Left ventricle myocardium inferior (tissue), 1 donor: ENCODE data around the gene WASHC4. TPM values are rescaled to one million over a fixed set of nuclear protein-coding genes. Genes with fewer than 3 reads are reported as not detected.

ENCODE experiments used
- DNase-seq: peaks from one replicate; pipeline ENCODE4 v3.0.0-alpha.2; 2020
- H3K27ac ChIP-seq: fragments of 200-600 bp; replicated peaks from 2 replicates; pipeline ENCODE4 v1.8.0; 2021
- H3K27me3 ChIP-seq: fragments of 200-600 bp; 2 replicates; pipeline ENCODE4 v1.8.0; 2021; ENCODE audit warnings: low read depth
- H3K36me3 ChIP-seq: fragments of 200-600 bp; 2 replicates; pipeline ENCODE4 v1.8.0; 2021
- H3K4me1 ChIP-seq: fragments of 200-600 bp; 2 replicates; pipeline ENCODE4 v1.8.0; 2021
- H3K4me3 ChIP-seq: fragments of 200-600 bp; 2 replicates; pipeline ENCODE4 v1.8.0; 2021; ENCODE audit warnings: mild to moderate bottlenecking, moderate library complexity
- H3K9me3 ChIP-seq: fragments of 200-600 bp; replicated peaks from 2 replicates; pipeline ENCODE4 v1.8.0; 2021
- CTCF ChIP-seq: fragments of 200-600 bp; IDR thresholded peaks from 2 replicates; pipeline ENCODE4 v1.8.0; 2021; ENCODE audit warnings: antibody characterized with exemption, mild to moderate bottlenecking, borderline replicate concordance
- intact Hi-C: fragments of 100-400 bp; cut with micrococcal nuclease; formaldehyde crosslinking; loops from one replicate; pipeline ENCODE4 v1.11.0; 2022
- total RNA-seq: library from RNA; stranded (reverse); fragmentation: NEBNext Ultra II Directional; extraction: Animal tissue kit (Norgen Biotek cat#: 25700); gene quantifications from one replicate; pipeline ENCODE4 v1.2.1, GENCODE V29; 2021
- donor health status: DM: no; HTN: yes; CAD: no; lungs with severe emphysema.

WASHC4 gene
- total RNA-seq, 1 donor from 2014 or later: 23.5 TPM

- intact Hi-C loops: no loop called here
- DNase-seq: no peak
- H3K9me3 ChIP-seq: peaks cover 24% of the 10 kb centered on the region
- H3K27ac ChIP-seq: no peak overlapping the region
- no peak overlapping the region for H3K4me3 ChIP-seq
- no peaks in the 10 kb centered on the region for H3K36me3 ChIP-seq
- H3K27me3 ChIP-seq: no peaks in the 10 kb centered on the region
- no peak for TF ChIP-seq CTCF
- no peaks in the 10 kb centered on the region for H3K4me1 ChIP-seq
These were observed 8.2 kb upstream of the WASHC4 start for GRCh38 chr12:105099356-105099755.

GRCh38 chr12:105100207-105100985, 7.1 kb upstream of the WASHC4 start:
- TF ChIP-seq CTCF: no peak
- Histone ChIP-seq H3K9me3 (peaks cover 14% of the 10 kb centered on the region), H3K4me3 (no peak overlapping the region), H3K4me1 (no peaks in the 10 kb centered on the region), H3K36me3 (no peaks in the 10 kb centered on the region), H3K27me3 (no peaks in the 10 kb centered on the region), H3K27ac (no peak overlapping the region)
- intact Hi-C loops: no loop called here
- DNase-seq: no peak

GRCh38 chr12:105100998-105101397, 6.5 kb upstream of the WASHC4 start:
- Histone ChIP-seq H3K4me1 (no peaks in the 10 kb centered on the region), H3K27me3 (no peaks in the 10 kb centered on the region), H3K4me3 (no peak overlapping the region), H3K9me3 (peaks cover 8% of the 10 kb centered on the region), H3K27ac (no peak overlapping the region), H3K36me3 (no peaks in the 10 kb centered on the region)
- no peak for TF ChIP-seq CTCF
- intact Hi-C loops: no loop called here
- DNase-seq: no peak

- Histone ChIP-seq H3K9me3 (no peaks in the 10 kb centered on the region), H3K36me3 (no peaks in the 10 kb centered on the region), H3K4me1 (peaks cover 7% of the 10 kb centered on the region), H3K4me3 (no peak overlapping the region), H3K27ac (no peak overlapping the region), H3K27me3 (no peaks in the 10 kb centered on the region)
- DNase-seq: no peak
- intact Hi-C loops: no loop called here
- no peak for TF ChIP-seq CTCF
These were observed 4.9 kb upstream of the WASHC4 start for GRCh38 chr12:105102673-105103072.

- H3K9me3 ChIP-seq: no peaks in the 10 kb centered on the region
- intact Hi-C loops: no loop called here
- H3K27me3 ChIP-seq: no peaks in the 10 kb centered on the region
- TF ChIP-seq CTCF: no peak
- no peaks in the 10 kb centered on the region for H3K36me3 ChIP-seq
- H3K4me1 ChIP-seq: peaks cover 28% of the 10 kb centered on the region
- no peak for DNase-seq
- H3K4me3 ChIP-seq: no peak overlapping the region
- no peak overlapping the region for H3K27ac ChIP-seq
These were observed 2.8 kb upstream of the WASHC4 start for GRCh38 chr12:105104762-105105161.
